ENCODE results near the gene PEBP1. TPM values are rescaled to one million over a fixed set of nuclear protein-coding genes. Genes with fewer than 3 reads are reported as not detected.

The PEBP1 gene
- total and polyA plus RNA-seq, 8 donors = 167 to 279 (median 226) TPM

DNA sequence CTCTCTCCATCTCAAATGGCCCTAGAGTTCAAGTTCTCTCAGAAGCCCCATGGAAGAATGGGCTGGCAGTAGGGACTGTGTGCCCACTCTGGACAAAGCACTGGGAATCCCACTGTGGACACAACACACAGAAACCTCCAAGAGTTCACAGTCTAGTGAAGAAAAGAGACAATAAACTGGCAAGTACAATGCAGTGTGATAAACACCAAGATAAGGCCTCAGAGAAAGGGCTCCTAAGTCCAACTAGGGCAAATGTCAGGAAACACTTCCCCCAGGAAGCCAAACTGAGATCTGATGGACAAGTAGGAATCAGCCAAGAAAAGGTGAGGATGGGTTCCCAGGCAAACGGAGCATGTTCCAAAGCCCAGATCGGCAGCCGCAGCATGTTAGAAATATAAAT, 37.5 kb upstream of the PEBP1 start:
- peaks cover 0 to 6% of the 10 kb centered on the region in 2 donors for H3K27me3 ChIP-seq
- TF ChIP-seq, protein P1, sequence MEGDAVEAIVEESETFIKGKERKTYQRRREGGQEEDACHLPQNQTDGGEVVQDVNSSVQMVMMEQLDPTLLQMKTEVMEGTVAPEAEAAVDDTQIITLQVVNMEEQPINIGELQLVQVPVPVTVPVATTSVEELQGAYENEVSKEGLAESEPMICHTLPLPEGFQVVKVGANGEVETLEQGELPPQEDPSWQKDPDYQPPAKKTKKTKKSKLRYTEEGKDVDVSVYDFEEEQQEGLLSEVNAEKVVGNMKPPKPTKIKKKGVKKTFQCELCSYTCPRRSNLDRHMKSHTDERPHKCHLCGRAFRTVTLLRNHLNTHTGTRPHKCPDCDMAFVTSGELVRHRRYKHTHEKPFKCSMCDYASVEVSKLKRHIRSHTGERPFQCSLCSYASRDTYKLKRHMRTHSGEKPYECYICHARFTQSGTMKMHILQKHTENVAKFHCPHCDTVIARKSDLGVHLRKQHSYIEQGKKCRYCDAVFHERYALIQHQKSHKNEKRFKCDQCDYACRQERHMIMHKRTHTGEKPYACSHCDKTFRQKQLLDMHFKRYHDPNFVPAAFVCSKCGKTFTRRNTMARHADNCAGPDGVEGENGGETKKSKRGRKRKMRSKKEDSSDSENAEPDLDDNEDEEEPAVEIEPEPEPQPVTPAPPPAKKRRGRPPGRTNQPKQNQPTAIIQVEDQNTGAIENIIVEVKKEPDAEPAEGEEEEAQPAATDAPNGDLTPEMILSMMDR (IDR thresholded peaks at IDR 0.05) = no peak
- no peak overlapping the region for H3K27ac ChIP-seq
- H3K4me3 ChIP-seq = no peak overlapping the region
- H3K9me3 ChIP-seq = no peaks in the 10 kb centered on the region
- no peak for DNase-seq
- H3K36me3 ChIP-seq = peaks cover 0 to 4% of the 10 kb centered on the region in 2 donors
- peaks cover 0 to 11% of the 10 kb centered on the region in 2 donors for H3K4me1 ChIP-seq
- no peak for ATAC-seq
- intact Hi-C loops (cut with DNase I) = no loop called here

DNA sequence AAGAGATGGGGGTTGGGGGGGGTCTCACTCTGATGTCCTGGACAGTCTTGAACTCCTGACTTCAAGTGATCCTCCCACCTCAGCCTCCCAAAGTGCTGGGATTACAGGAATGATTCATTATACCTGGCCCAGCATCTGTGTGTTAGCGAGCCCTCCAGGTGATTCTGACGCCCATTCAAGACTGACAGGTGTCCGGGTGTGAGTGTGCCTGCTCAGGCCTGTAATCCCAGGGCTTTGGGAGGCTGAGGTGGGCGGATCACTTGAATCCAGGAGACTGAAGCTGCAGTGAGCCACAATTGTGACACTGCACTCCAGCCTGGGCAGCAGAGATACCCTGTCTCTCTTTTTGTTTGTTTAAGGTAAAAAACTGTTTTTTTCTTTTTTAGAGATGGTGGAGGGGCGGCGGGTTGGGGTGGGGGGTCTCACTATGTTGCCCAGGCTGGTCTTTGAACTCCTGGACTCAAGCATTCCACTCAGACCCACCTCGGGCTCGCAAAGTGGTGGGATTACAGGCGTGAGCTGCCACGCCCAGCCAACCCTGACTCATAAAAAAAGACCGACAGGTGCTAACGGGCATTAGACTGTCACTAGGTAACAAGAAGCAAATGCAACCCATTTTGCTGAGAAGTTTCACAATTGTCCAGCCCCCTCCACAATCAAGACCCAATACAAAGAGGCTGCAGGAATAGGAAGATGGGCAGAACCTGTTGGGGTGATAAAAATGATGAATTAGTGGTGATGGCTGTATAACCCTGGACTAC, 36.8 kb upstream of the PEBP1 start:
- Histone ChIP-seq H3K4me3 (no peak overlapping the region), H3K4me1 (peaks cover 0 to 14% of the 10 kb centered on the region in 2 donors), H3K9me3 (no peaks in the 10 kb centered on the region), H3K27ac (no peak overlapping the region), H3K36me3 (peaks cover 0 to under 1% of the 10 kb centered on the region in 2 donors), H3K27me3 (peaks cover 0 to 13% of the 10 kb centered on the region in 2 donors)
- TF ChIP-seq, protein P1 (IDR thresholded peaks at IDR 0.05) = no peak
- DNase-seq = no peak
- ATAC-seq = no peak
- intact Hi-C loops (cut with DNase I) = no loop called here

DNA sequence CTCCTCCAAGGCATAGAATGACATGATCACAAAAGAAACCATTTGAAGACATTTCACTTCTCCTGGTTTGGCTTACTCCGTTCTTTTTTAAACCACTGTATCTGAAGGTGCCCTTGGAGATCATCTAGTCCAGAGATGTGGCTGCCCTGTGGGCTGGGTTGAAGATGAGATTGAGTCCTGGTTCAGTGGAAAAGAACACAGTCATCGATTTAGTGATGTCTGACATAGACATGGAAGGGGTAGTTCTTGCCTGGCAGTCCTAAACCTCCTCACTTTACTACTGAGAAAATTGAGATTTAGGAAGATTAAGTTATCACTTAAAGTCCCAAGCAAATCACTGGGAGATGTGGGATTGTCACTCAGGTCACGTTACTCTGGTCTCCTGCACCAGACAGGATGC, 34.9 kb upstream of the PEBP1 start:
- H3K27ac ChIP-seq = no peak overlapping the region
- no peaks in the 10 kb centered on the region for H3K36me3 ChIP-seq
- H3K4me1 ChIP-seq = peaks cover 0 to 24% of the 10 kb centered on the region in 2 donors
- intact Hi-C loops (cut with DNase I) = no loop called here
- no peak overlapping the region for H3K4me3 ChIP-seq
- TF ChIP-seq, protein P1 (IDR thresholded peaks at IDR 0.05) = no peak
- no peak for DNase-seq
- H3K9me3 ChIP-seq = no peaks in the 10 kb centered on the region
- no peak for ATAC-seq
- H3K27me3 ChIP-seq = peaks cover 0 to 17% of the 10 kb centered on the region in 2 donors

DNA sequence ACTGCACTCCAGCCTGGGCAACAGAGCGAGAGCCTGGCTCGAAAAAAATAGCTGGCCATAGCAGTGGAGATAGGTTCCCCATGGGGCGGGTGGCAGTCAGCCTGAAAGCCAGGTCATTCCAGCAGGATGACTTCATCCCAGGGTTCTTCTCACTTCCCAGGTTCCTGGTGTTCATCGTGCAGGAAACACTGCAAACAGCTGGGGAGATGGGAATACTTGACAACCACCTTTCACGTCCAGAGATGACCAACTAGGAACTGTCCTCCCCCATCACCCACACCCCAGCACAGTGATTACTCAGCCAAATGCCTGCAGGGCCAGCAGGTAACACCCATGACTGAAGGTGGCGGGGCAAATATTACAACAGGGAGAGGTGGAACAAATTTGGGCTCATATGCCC, 33.9 kb upstream of the PEBP1 start:
- Histone ChIP-seq H3K27me3 (peaks cover 0 to 17% of the 10 kb centered on the region in 2 donors), H3K9me3 (no peaks in the 10 kb centered on the region), H3K4me1 (peaks cover 0 to 24% of the 10 kb centered on the region in 2 donors), H3K4me3 (no peak overlapping the region), H3K27ac (no peak overlapping the region), H3K36me3 (no peaks in the 10 kb centered on the region)
- intact Hi-C loops (cut with DNase I) = no loop called here
- no peak for ATAC-seq
- DNase-seq = no peak
- TF ChIP-seq, protein P1 (IDR thresholded peaks at IDR 0.05) = no peak

DNA sequence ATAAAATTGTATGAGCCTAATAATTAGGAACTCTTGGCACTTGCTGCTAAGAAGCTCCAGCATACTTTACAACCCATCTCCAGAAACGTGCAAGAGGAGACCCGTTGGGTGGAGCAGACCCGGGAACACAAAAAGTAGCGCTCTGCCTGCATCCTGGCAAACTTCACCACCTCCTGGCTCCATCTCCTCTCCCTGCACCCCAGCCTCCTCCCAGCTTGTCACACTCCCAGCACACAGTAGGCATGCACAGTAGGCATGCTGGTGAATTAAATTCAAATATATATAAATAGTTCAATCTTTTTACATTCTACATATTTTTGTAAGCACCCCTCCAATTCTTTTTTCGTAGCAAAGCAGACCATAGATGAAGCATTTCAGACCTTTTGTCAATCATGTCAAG, 33.3 kb upstream of the PEBP1 start:
- intact Hi-C loops (cut with DNase I) = no loop called here
- no peak for ATAC-seq

More for the DNA sequence above, 33.3 kb upstream of the PEBP1 start:
- Histone ChIP-seq H3K27ac (peak overlapping the region; percentile 78 to 81), H3K9me3 (no peaks in the 10 kb centered on the region), H3K4me3 (peak overlapping the region; percentile 85 to 86), H3K27me3 (peaks cover 0 to 17% of the 10 kb centered on the region in 2 donors), H3K36me3 (no peaks in the 10 kb centered on the region), H3K4me1 (peaks cover 0 to 24% of the 10 kb centered on the region in 2 donors)
- DNase-seq = no peak
- TF ChIP-seq, protein P1 (IDR thresholded peaks at IDR 0.05) = no peak
